Suprapubic skin (tissue), 4 donors: Measurements from ENCODE around the gene SRP19.

Source experiments
- CTCF ChIP-seq, 2 donors: fragments of 200-600 bp in 1 of 2; fragments of 450-650 bp in 1 of 2; sonication (generic) in 1 of 2; IDR thresholded peaks; one replicate each; pipeline ENCODE4 v1.5.1; 2016 to 2019; ENCODE audit warnings: antibody characterized with exemption in 2 of 2, mild to moderate bottlenecking in 1 of 2, moderate library complexity in 1 of 2
- EP300 ChIP-seq: sonication (generic); formaldehyde crosslinking; IDR thresholded peaks from one replicate; pipeline ENCODE4 v1.6.1; 2017; ENCODE audit warnings: antibody characterized with exemption
- POLR2AphosphoS5 ChIP-seq, 3 donors: sonication (generic); formaldehyde crosslinking; IDR thresholded peaks; one replicate each; pipeline ENCODE4 v1.6.1; 2017; ENCODE audit warnings: antibody characterized with exemption in 3 of 3

- TF ChIP-seq CTCF (IDR thresholded peaks at IDR 0.05) (no peak), EP300 (no peak), POLR2AphosphoS5 (IDR thresholded peaks at IDR 0.05) (no peak)
These were observed 48.5 kb upstream of the SRP19 start for GRCh38 chr5:112812549-112812948.
